Activated CD8-positive, alpha-beta T cell treated with anti-CD3 and anti-CD28 coated beads for 36 hours (primary cell): ENCODE results near the gene PROM2. TPM values are rescaled to one million over a fixed set of nuclear protein-coding genes. Genes with fewer than 3 reads are reported as not detected.

Source experiments
- ATAC-seq: fragments of 200-7000 bp; cut with Tn5 transposase; one replicate; pipeline ENCODE4 v1.10.0; 2021; ENCODE audit warnings: mild to moderate bottlenecking, moderate library complexity
- CTCF ChIA-PET: fragments of 350-600 bp; sonication (Branson Sonifier 250); formaldehyde crosslinking; loops from one replicate; lab custom pipeline; 2021; ENCODE audit warnings: antibody characterized with exemption; lab: Charles Lee
- POLR2A ChIA-PET: fragments of 350-600 bp; sonication (Branson Sonifier 250); formaldehyde crosslinking; loops from one replicate; lab custom pipeline; 2021; ENCODE audit warnings: antibody characterized with exemption; lab: Charles Lee
- DNase-seq: peaks from one replicate; pipeline ENCODE4 v3.0.0-alpha.2; 2020
- H3K27ac Mint-ChIP-seq: one replicate; pipeline ENCODE4 v1.8.0; 2021; ENCODE audit warnings: mild to moderate bottlenecking, mixed read lengths
- H3K27me3 Mint-ChIP-seq: one replicate; pipeline ENCODE4 v1.8.0; 2021; ENCODE audit warnings: mixed read lengths
- H3K36me3 Mint-ChIP-seq: one replicate; pipeline ENCODE4 v1.8.0; 2021; ENCODE audit warnings: low read depth, mixed read lengths
- H3K4me1 Mint-ChIP-seq: one replicate; pipeline ENCODE4 v1.8.0; 2021; ENCODE audit warnings: low read depth, mixed read lengths
- H3K4me3 Mint-ChIP-seq: one replicate; pipeline ENCODE4 v1.8.0; 2021; ENCODE audit warnings: mild to moderate bottlenecking, moderate library complexity, mixed read lengths
- H3K9me3 Mint-ChIP-seq: one replicate; pipeline ENCODE4 v1.8.0; 2021; ENCODE audit warnings: mixed read lengths
- CTCF ChIP-seq: fragments of 200-600 bp; IDR thresholded peaks from one replicate; pipeline ENCODE4 v1.8.0; 2022; ENCODE audit warnings: antibody characterized with exemption, mild to moderate bottlenecking
- intact Hi-C: fragments of 100-400 bp; cut with micrococcal nuclease; formaldehyde crosslinking; loops from one replicate; pipeline ENCODE4 v1.10.0; 2022
- total RNA-seq, 2 experiments: library from RNA; stranded (reverse); gene quantifications; one replicate each; pipeline ENCODE4 v1.2.3, GENCODE V29; 2021

Gene PROM2
- total RNA-seq, 2 experiments from 2014 or later, result 0.47 to 1.2 TPM

GRCh38 chr2:95317665-95318425 is 43.6 kb downstream of the PROM2 start:
- Mint-ChIP-seq H3K9me3 (no peaks in the 10 kb centered on the region), H3K27me3 (peaks cover 2% of the 10 kb centered on the region), H3K4me1 (no peaks in the 10 kb centered on the region), H3K4me3 (no peak overlapping the region), H3K36me3 (no peaks in the 10 kb centered on the region), H3K27ac (no peak overlapping the region)
- no peak for DNase-seq
- intact Hi-C loops, result no loop called here
- no peak for ATAC-seq
- no peak for TF ChIP-seq CTCF
- ChIA-PET CTCF (no interaction called here), POLR2A (interaction anchor here (1.0 kb wide), 1 partner anchor 10 kb away, joined by 3 read pairs; no protein-coding TSS in a partner anchor)

- intact Hi-C loops, result no loop called here
- H3K27me3 Mint-ChIP-seq, result peaks cover 2% of the 10 kb centered on the region
Measured at GRCh38 chr2:95318431-95319220, 44.4 kb downstream of the PROM2 start.

GRCh38 chr2:95319481-95320343 is 45.5 kb downstream of the PROM2 start:
- ChIA-PET CTCF (no interaction called here), POLR2A (no interaction called here)
- H3K4me3 Mint-ChIP-seq, result no peak overlapping the region
- intact Hi-C loops, result no loop called here
- no peak for TF ChIP-seq CTCF
- no peaks in the 10 kb centered on the region for H3K27me3 Mint-ChIP-seq
- no peak overlapping the region for H3K27ac Mint-ChIP-seq
- no peaks in the 10 kb centered on the region for H3K36me3 Mint-ChIP-seq
- H3K9me3 Mint-ChIP-seq, result no peaks in the 10 kb centered on the region
- ATAC-seq (no peak), DNase-seq (no peak)
- no peaks in the 10 kb centered on the region for H3K4me1 Mint-ChIP-seq

More at GRCh38 chr2:95318431-95319220, 44.4 kb downstream of the PROM2 start:
- Mint-ChIP-seq H3K27ac (no peak overlapping the region), H3K4me3 (no peak overlapping the region), H3K36me3 (no peaks in the 10 kb centered on the region), H3K4me1 (no peaks in the 10 kb centered on the region), H3K9me3 (no peaks in the 10 kb centered on the region)
- no peak for DNase-seq
- no peak for ATAC-seq
- ChIA-PET POLR2A (no interaction called here), CTCF (no interaction called here)
- no peak for TF ChIP-seq CTCF

- Mint-ChIP-seq H3K27ac (no peak overlapping the region), H3K9me3 (no peaks in the 10 kb centered on the region), H3K36me3 (no peaks in the 10 kb centered on the region), H3K27me3 (no peaks in the 10 kb centered on the region), H3K4me1 (no peaks in the 10 kb centered on the region), H3K4me3 (no peak overlapping the region)
- ATAC-seq (no peak), DNase-seq (no peak)
- intact Hi-C loops, result no loop called here
- no peak for TF ChIP-seq CTCF
- CTCF ChIA-PET, result no interaction called here
- POLR2A ChIA-PET, result no interaction called here
Measured at GRCh38 chr2:95320344-95320712, 46.1 kb downstream of the PROM2 start.
